HG03196 (cell line): ENCODE data around the gene CELF4.
A peak's percentile ranks its signal among the peaks of the same experiment; 100 is the strongest.

Experiments used
- ATAC-seq: cut with Tn5 transposase; IDR thresholded peaks from one replicate; pipeline ENCODE4 v1.9.1; 2021; ENCODE audit not compliant: unreplicated experiment

CELF4 gene

DNA sequence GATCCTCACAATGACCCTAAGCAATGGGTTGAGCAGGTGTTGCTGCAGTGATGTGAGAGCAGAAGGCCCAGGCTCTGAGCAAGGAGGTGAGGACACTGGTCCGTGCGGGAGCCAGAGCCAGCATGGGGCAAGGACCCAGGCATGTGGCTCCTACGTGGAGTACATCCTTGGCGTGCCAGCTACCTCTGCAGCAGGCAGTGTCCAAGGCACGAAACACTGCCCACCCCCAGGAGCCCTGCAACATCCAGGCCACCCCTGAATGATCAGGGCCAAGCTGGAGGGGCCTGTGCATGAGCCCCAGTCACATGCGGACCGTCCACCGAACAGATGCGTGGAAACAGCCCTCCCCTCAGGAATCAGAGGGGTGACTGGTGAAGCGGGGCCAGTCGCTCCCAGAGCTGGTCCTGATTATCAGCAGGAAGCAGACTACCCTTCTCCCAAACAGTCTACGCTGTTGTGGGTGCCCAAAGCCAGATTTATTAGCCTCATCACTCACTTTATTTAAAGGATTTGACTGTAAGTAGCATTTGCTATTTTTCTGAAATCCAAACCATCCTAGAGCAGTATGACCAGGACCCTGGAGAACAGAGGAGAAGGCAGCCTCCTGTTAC is 16.8 kb downstream of the CELF4 start:
- no peak for ATAC-seq

GRCh38 chr18:37547196-37547827 is 18.3 kb downstream of the CELF4 start:
- no peak for ATAC-seq

DNA sequence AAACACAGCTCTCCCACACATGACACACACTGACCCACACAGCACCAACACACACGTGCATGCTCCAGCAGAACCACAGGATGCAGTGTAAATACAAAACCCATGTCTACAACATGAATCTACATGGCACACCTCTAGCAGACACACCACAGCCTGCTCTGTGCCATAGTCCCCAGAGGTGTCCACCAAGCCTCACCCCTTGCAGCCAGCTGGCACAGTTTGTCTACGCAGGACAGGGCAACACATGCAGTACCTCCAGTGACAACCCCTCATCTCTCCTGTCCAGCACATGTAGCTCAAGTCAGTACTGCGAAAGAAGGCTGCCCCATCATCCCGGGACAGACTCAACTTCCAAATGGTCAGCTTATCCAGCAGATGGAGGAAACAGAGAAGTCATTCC is 18.9 kb downstream of the CELF4 start:
- no peak for ATAC-seq

DNA sequence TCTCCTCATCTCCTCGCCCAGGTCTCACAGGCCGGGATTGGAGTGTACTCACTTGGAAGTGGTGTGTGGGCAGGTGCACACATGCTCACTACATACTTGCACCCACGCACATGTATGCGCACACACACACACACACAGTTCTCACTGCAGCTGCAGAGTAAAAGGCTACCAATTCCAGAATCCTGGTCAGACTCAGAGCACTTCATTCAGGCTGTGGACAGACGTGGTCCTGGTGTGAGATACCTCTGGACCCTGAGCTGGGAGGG is 19.4 kb downstream of the CELF4 start:
- ATAC-seq = no peak

DNA sequence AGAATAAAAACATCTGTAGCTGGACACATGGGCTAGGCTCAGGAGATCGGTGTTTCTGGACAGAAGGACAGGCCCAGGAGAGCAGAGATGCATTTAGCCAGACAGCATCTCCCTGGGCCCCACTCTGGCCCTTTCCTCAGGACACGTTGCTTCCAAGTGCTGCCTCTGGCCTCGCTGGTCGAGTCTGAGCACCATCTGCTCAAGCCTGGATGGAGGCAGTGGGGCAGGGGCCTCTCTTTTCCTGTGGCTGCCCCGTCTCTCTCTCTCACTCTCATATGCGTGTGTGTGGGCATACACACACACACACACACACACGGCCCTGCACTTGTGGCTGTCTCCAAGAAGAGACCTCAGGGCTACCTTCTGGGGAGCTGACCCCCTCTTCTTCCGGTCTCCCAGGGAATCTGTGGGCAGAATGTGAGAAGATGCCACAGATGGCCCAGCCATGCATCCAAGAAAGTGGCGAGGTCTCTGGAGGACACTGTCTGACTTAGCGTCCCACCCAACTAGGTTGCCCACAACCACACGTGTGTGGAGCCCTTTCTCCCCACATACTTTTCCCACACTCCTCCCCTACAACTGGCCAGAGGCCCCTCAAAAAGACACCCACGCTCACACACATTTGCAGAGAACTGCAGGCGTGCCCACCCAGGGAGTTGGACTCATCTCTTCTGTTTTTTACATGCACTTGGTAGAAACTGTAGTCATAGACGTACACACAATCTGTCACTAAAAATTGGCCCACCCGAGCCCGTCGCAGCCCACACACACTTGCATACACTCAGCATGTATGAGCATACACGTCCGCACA is 19.9 kb downstream of the CELF4 start:
- ATAC-seq = no peak

GRCh38 chr18:37544713-37545112 is 20.9 kb downstream of the CELF4 start:
- no peak for ATAC-seq

DNA sequence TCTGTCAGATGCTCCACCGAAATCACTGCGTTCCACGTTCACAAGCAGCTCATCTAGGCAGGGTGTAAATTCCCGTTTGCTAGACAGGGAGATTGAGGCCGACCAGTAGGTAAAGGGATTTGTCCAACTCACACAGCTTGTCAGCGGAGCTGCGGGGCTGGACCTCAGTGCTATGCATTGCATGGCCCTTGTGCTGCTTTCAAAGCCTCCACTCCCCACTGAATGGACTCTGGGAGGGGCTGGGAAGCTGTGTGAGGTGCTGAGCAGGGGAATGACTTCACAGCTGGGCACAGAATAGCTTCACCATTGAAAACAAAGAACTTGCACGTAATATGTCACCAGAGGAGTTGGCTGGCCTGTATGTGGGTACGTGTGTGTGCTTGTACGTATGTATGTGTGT is 21.4 kb downstream of the CELF4 start:
- ATAC-seq = no peak

- no peak for ATAC-seq
Observed at GRCh38 chr18:37543321-37543720, 22.3 kb downstream of the CELF4 start.

DNA sequence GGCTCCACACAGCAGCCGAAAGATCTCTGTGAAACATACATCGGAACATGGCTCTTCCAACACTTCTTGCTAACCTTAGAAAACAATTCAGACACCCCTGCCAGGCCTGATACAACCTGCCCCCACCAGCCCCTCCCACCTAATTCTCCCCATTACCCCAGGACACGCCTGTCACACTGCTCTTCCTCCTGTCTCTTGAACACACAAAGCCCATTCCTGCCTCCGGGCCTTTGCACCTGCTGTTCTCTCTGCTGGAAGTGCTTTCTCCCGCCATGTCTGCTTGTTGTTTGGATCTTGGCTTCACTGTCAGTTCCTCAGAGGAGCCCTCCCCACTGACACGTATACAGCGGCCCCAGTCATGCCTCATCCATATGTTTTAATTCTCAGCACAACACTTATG is 24.1 kb downstream of the CELF4 start:
- no peak for ATAC-seq

DNA sequence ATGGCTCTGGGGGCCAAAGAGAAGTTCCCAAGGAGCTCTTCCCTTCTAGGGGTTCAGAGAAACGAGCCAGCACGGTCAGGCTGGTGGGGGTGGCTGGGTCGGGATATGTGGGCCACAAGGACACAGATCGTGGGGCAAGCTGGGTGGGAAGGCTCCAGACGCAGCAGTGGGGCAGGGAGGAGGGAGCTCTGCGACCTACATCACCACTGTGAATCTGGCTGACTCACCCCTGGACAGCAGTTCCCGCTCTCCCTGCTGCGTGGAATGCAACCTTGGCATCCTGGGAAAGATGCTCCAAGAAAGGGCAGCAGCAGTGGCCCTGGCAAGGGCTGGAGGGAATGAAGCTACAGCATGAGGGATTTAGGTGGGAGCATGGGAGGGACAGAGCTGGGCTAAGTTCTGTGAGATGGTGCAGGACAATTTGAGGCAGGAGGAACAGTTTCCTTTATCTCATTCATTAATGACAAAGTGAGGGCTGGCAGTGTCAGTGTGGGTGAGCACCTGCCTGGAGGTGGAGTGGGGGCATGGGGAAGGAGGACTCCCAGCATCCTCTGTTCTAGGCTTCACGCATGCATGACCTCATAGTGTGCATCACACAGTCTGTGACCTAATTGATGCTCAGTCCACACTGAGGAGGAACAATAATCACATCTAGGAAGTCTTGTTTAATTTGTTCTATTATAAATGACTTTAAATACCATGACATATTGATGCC is 25.0 kb downstream of the CELF4 start:
- ATAC-seq = no peak

DNA sequence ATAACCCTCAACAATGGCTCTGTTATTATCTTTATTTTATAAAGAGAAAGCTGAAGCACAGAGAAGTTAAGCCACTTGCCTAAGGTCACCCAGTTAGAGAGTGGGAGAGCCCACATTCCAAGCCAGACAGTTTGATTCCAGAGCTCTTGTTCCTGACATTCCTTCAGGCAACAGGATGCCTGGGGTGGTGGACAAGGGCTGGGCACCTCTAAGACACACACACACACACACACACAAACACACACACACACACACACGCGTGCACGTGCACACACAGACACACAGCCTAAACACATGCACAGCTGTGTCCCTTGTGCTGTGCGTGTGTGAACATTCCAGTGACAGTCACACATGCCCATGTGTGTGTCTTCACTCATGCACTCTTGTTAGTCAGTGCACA is 26.4 kb downstream of the CELF4 start:
- no peak for ATAC-seq

- no peak for ATAC-seq
Observed at GRCh38 chr18:37538526-37539205, 26.9 kb downstream of the CELF4 start.

DNA sequence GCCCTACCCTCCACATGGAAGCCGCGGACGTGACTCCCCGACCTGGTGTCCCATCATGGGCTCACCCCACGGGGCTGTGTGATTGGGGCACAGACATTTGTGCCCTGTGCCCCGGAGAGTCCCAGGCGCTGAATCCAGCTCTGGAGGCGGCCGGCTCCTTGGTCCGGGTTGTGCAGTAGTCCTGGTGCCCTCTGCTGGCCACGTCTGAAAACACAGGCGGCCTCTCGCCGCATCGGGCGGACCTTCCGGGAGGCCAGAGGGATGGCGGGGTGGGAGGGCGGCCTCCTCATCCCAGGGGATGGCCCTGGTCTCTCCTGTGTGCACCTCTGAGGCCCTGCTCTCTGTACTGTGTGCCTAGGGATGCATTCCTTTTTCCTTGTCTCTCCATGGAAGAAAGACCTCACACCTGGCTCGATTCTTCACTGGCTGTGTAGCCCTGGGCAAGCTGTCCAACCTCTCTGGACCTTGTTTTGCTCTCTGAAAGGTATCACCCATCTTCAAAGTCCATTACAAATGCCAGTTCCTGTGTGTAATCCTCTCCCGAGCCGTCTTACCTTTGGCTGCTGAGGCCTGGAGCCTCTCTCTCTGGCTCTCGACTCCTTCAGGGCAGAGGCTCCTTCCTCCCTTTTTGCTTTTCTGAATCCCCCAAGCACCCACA is 27.6 kb downstream of the CELF4 start:
- peak; percentile 65 for ATAC-seq

- ATAC-seq = no peak
Observed at GRCh38 chr18:37536656-37537055, 28.9 kb downstream of the CELF4 start.

DNA sequence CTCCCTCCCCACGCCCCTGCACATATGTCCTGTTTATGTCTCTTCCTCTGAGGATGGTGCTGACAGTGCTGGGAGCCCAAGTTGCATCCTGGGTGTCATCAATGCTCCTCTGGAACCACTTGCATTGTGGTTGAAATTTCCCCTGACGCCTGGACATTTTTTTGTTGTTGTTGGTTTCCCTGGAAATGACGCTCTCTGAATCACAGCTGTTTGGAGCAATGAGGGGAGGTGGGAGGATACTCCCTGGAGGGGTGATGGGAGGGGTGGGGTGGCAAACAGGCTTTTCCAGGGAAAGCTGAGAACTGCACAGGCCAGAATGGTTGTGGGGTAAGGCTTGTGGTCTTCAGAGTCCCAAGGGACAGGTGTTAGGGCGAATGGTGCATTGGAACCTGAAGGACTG is 29.6 kb downstream of the CELF4 start:
- ATAC-seq = no peak

- ATAC-seq = no peak
Observed at GRCh38 chr18:37534627-37535026, 31.0 kb downstream of the CELF4 start.

GRCh38 chr18:37533647-37534584 is 31.7 kb downstream of the CELF4 start:
- no peak for ATAC-seq

GRCh38 chr18:37532917-37533316 is 32.7 kb downstream of the CELF4 start:
- ATAC-seq = no peak

GRCh38 chr18:37529863-37530262 is 35.7 kb downstream of the CELF4 start:
- ATAC-seq = no peak

DNA sequence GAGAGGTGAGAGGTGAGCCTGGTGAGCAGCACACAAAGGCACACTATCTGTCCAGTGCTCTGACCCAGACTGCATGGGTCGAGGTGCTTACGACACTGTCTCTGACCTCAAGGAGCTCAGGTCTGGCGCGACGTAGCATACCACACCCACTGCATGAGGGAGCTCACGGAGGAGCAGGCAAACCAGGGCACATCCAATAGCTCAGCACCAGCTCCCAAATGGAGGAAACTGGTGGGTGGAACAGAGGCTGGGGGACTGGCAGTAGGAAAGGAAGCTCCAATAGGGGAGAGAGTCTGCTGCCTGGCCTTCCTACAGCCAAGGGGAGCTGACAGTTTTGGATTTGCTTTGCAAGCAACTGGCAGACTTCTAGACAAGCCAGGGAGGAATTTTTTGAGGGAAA is 36.3 kb downstream of the CELF4 start:
- ATAC-seq = no peak
